HG03342 (cell line): Measurements from ENCODE around the gene LCE3C.
"Not testable (repeated sequence)": the region's sequence is repeated elsewhere in the genome, so short reads cannot be mapped to it uniquely, and the experiment has no call there.

Experiments
- ATAC-seq: cut with Tn5 transposase; IDR thresholded peaks from one replicate; pipeline ENCODE4 v1.9.1; 2021; ENCODE audit warnings: mild to moderate bottlenecking, moderate library complexity; ENCODE audit not compliant: unreplicated experiment

LCE3C gene, protein sequence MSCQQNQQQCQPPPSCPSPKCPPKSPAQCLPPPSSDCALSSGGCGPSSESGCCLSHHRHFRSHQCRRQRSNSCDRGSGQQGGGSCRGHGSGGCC

GRCh38 chr1:152599934-152600333 lies at the start of gene LCE3C:
LCE3C (plus strand) TSS chr1:152600234; CDS start chr1:152600732, 498 bp downstream.
- no peak for ATAC-seq

GRCh38 chr1:152565115-152565514 lies 34.9 kb upstream of the LCE3C start:
- no peak for ATAC-seq

GRCh38 chr1:152565535-152566215 lies 34.4 kb upstream of the LCE3C start:
- no peak for ATAC-seq

GRCh38 chr1:152566681-152567080 lies 33.4 kb upstream of the LCE3C start, which contains the start of gene LCE3E:
LCE3E (minus strand) TSS chr1:152566780; CDS start chr1:152566208, 572 bp downstream.
- no peak for ATAC-seq

DNA sequence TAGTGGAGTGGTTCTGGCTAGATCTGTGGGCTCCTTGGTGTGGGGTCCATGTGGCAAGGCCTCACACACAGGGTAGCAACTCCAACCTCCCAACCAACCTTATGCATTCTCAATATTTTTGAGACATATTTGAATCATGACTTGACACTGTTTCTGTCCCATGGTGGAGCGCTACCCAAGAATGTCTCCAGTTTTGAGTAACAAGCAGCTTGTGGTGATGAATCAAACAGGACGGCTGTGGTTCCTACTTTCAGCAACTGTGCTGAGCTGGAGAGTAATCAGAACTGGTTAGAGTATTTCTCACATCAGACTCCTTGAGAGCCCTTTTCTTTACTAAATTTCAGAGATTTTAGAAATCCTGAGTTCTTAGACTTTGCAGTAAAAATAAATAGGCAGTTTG lies 22.9 kb upstream of the LCE3C start:
- ATAC-seq: no peak

DNA sequence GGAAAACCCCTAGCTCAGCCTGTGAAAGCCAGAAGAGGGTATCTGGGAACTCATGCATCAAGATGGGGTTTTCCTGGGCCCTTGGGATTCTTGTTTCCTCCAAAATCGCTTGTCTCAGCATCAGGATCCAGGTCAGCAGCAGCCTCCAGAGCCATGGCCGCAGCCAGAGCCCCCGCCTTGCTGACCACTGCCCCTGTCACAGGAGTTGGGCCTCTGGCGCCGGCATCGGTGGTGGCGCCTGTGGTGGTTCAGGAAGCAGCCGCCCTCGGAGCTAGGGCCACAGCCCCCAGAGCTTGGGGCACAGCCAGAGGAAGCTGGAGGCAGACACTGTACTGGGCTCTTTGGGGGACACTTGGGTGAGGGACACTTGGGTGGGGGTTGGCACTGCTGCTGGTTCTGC lies 20.5 kb upstream of the LCE3C start:
- not testable (repeated sequence) for ATAC-seq

DNA sequence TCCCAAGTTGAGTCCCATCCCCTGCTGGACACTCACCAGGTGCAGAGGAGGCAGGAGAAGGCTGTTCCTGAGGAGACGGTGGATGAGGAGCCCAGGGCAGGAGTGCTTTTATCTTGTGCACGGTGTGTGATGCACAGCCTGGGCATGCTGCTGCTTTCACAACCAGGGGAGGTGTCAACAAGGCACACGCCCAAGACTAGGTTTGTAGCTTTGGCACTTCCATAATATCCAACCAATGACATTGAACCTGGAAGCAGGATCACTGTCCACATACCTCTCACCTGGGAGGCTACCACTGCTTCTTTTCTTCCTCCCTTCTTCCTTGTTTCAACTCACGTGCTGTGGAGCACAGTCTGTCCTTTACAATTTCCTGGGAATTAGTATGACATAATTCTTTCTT lies 19.6 kb upstream of the LCE3C start, which contains the start of gene LCE3D:
LCE3D (minus strand) TSS at position 84 of the 400 bp plus-strand sequence. CDS start 580 bp downstream, outside the sequence.
- no peak for ATAC-seq

GRCh38 chr1:152582647-152583046 lies 17.4 kb upstream of the LCE3C start:
- ATAC-seq: no peak

- no peak for ATAC-seq
Observed at GRCh38 chr1:152585586-152585985, 14.4 kb upstream of the LCE3C start.

- ATAC-seq: no peak
Observed at GRCh38 chr1:152596986-152597385, 3.0 kb upstream of the LCE3C start.

GRCh38 chr1:152613511-152613910 lies 13.5 kb downstream of the LCE3C start, which contains the start of gene LCE3B:
LCE3B (plus strand) TSS chr1:152613811; CDS start chr1:152613811, 0 bp downstream.
- ATAC-seq: no peak

- no peak for ATAC-seq
Observed at GRCh38 chr1:152621993-152622392, 22.0 kb downstream of the LCE3C start.

DNA sequence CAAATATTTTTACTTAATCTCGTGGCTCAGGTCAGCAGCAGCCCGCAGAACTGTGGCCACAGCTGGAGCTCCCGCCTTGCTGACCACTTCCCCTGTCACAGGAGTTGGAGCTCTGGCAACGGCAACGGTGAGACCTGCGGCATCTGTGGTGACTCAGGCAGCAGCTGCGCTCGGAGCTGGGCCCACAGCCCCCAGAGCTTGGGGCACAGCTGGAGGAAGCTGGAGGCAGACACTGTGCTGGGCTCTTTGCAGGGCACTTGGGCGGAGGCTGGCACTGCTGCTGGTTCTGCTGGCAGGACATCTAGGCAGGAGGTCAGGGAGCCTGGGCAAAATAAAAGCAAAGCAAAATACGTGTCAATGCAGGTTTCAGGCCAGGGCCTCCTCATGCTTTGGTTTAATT lies 22.8 kb downstream of the LCE3C start, which contains the start of gene LCE3A:
LCE3A (minus strand) TSS at position 301 of the 400 bp plus-strand sequence; CDS start at position 301, 0 bp downstream.
- ATAC-seq: no peak

DNA sequence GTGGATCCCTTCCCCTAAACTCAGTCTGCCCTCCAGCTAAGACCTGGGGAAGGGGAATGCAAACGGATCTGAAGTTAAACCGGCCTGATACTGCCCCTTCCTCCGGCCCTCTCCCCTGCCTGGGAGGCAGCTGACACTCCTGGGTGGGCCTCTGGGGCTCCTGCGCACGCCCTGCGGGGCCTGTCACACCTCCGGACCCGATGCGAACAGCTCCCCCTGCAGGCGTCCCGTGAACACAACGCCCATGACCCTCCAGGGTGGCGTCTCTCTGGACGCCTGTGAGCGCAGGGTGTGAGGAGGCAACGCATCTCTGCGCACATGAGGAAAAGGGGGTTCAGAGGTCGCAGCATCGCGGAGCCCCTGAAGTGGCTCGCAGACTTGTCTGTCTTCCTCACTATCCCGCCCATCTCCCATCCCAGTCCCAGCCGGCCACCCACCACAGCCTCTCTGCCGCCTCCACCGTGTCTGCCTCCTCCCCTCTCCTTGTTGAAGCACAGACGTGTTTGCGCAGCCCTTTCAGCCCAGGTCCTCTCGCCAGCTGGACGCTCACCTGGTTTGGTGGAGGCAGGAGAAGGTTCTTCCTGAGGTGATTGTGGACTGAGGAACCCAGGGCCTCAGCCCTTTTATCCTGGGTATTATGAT lies 23.3 kb downstream of the LCE3C start:
- no peak for ATAC-seq

- ATAC-seq: no peak
Observed at GRCh38 chr1:152626744-152627143, 26.7 kb downstream of the LCE3C start.

DNA sequence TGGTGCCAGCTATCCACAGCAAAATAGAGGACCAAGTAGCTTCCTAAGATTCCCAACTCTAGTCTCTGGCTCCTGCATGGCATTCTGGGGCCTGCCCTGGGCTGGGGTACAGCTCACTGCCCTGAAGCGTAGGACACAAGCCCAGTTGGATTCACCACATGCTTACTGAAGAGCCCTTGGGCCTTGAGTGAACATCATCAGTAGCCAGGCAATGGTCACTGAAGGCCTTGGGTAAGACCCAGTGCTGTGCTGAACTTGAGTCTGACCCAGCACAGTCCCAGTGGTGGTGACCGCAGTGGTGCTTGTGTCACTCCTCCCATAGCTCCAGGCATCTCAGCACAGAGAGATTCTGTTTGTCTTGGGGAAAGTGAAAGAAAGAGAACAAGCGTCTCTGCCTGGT lies 30.6 kb downstream of the LCE3C start:
- ATAC-seq: no peak

- ATAC-seq: no peak
Observed at GRCh38 chr1:152640351-152640750, 40.3 kb downstream of the LCE3C start.

DNA sequence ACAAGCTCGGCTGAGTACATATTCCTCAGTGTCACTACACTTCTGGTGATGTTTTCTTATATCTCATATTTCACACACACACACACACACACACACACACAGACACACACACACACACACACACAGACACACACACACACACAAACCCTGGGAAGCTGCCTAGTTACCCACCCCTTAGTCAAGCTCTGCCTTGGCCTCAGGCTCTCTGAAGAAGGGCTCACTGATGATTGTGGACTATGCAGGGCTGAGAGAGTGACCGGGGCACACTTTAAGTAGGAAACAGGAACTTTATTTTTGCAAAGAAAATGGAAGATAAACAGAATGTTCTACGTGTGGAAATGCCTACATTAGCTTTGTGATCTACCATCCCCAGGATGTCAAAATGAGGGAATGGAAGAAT lies 43.9 kb downstream of the LCE3C start:
- ATAC-seq: no peak

DNA sequence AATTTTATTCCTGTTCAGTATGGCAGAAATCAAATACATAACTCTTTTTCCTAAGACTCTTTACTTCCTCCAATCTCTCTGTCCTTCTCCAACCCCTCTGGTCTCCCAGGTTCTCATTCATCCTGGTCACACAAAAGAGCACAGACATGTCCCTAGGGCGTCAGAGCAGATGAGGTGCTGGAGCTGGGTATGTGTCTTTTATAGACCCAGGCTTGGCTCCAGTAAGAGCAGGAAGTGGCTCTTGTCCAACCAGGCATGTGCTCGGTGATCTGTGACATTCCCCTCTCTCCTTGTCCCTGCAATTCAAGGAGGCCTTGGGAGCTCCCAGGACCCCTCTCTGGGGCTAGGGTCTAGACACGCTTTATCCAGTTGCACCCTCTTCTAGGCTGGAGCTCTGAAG lies 45.1 kb downstream of the LCE3C start:
- ATAC-seq: no peak

DNA sequence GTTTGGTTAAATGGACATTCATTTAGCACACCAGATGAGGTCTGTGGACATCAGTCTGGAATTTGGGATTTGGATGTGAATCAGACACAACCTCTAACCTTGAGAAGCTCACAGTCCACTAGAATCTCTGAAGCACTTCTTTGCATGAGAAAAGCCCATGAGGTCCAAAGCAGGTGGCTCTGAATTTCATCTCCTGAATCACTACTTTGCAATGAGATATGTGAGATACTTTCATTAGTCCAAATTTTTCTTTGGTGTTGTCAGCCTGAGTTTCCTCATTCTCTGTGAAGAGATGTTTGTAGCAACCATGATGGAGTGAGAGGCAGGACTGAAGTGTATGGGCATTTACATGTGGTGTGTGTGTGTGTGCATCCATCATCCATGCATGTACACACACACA lies 46.6 kb downstream of the LCE3C start:
- ATAC-seq: no peak
